Measurements from ENCODE around the gene CRYGS.
"Not testable (repeated sequence)": the region's sequence is repeated elsewhere in the genome, so short reads cannot be mapped to it uniquely, and the experiment has no call there.

The CRYGS gene

DNA sequence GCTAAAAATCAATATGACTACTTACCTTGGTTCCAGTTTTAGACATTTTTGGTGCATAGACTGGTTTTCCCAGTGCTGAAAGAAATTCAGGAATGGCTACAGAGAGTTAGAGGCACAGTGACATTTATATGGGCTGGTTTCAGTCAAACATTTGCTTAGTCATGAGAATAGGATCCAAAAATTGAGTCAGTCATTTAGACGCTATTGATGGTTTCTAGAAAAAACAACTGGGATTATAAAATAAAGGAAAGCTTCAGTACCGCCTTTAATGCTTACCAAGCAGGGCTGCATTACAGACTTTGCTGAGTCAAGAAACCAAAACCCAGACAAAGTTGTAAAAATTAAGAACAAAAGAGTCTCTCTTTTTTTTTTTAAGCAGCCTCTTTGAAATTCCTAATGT, at the start of gene CRYGS:
Gene CRYGS (minus strand): TSS at position 100 of the 400 bp plus-strand sequence. CDS start 54 bp downstream, at position 46.
- DNase-seq: no peak

- no peak for DNase-seq
These were observed 49.7 kb upstream of the CRYGS start for GRCh38 chr3:186593862-186594261.

DNA sequence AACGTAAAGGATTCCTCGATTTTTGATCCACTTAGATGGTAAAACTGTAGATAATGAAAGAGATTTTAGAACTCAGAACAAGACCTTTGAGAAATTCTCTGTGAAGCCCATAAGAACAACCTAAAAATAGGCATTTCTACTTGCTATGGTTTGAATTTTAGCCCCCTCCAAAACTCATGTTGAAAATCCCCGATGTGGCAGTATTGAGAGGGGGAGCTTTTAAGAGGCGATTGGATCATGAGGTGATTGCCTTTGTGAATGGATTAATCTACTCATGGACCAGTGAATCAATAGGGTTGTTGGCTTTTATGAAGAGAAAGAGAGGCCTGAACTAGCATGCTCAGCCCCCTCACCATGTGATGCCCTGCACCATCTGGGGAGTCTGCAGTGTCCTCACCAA, 48.5 kb upstream of the CRYGS start:
- no peak for DNase-seq

- peak in 1 of 56 donors; percentile 7 for DNase-seq
These were observed 46.6 kb upstream of the CRYGS start for GRCh38 chr3:186590580-186591295.

GRCh38 chr3:186589856-186590579, 45.8 kb upstream of the CRYGS start:
- DNase-seq: no peak

- DNase-seq: no peak
These were observed 44.9 kb upstream of the CRYGS start for GRCh38 chr3:186589121-186589520.

- no peak for DNase-seq
These were observed 44.5 kb upstream of the CRYGS start for GRCh38 chr3:186588632-186589031.

DNA sequence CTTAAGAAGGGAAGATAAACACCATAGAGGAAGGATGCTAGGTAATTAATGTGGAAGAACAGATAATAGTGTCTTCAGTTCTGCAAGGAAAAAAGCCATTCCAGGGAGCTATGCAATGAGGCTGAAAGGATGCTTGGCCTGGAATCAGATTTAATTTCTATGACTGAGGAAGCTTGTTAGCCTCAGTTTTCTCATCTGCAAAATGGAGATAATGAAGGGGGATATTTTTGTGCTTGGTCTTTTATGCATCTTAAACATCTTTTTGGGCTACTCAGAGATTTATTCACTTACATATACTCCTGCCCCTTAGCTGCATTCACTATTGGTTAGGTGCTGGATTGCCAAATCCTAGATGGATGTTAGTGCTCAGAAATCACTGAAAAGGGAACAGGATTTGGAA, 43.0 kb upstream of the CRYGS start:
- DNase-seq: no peak

DNA sequence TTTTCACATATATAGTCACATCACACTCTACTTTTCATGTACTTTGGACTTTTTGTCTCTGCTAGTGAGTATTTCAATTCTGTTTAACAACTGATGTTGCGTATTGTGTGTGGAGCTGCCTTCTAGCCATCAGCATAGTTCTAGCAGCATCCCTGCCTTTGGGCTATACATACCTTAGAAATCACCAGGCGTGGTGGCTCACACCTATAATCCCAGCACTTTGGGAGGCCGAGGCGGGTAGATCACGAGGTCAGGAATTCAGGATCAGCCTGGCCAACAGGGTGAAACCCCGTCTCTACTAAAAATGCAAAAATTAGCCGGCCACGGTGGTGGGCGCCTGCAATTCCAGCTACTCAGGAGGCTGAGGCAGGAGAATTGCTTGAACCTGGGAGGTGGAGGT, 42.1 kb upstream of the CRYGS start:
- DNase-seq: not testable (repeated sequence)

DNA sequence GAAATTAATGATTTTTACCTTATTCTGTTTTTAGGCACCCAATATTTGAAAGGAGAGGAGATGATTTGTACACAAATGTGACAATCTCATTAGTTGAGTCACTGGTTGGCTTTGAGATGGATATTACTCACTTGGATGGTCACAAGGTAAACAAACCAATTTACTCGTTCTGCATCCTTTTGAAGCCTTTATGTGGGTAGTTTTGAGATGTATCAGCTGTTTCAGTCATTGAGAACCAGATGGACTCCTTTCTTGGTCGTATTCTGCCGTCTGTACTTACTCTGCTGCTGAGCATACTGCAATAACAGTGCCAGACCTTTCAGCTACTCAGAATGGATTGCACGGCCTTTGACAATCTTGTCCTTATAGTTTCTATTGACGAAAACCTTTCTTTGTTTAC, 39.7 kb upstream of the CRYGS start:
- no peak for DNase-seq

DNA sequence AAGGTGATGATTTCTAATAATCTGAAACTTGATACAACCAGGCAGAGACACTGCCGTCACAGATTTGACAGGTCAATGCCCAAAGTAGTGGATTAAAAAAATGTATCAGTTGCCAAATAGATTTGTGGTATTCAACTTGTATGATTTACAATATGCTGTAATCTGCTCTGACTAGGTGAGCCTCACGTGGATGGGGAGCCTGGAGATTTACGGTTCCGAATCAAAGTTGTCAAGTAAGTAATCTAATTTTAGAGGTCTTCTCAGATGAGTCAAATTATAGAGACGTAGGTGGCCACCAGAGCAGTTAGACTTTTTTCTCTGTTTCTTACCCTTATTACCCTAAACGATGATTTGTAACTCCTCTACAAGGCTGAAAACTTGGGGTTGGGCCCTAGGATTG, 38.4 kb upstream of the CRYGS start:
- no peak for DNase-seq

- DNase-seq: no peak
These were observed 36.6 kb upstream of the CRYGS start for GRCh38 chr3:186580785-186581184.

DNA sequence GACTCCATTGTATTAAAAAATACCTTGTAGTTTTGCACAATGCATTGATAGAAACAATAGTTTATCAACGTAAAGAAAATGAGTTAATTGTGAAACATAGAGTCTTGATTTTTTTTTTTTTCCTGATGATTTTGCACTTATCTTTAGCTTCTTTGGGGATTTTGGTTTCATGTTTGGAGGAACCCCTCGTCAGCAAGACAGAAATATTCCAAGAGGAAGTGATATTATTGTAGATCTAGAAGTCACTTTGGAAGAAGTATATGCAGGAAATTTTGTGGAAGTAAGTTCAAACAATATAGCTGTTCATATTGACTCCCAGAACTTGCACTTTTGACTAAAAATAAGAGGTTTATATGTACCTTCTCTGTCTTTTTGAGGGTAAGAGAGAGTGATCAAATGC, 33.3 kb upstream of the CRYGS start:
- no peak for DNase-seq

- DNase-seq: no peak
These were observed 27.4 kb upstream of the CRYGS start for GRCh38 chr3:186571644-186572013.

DNA sequence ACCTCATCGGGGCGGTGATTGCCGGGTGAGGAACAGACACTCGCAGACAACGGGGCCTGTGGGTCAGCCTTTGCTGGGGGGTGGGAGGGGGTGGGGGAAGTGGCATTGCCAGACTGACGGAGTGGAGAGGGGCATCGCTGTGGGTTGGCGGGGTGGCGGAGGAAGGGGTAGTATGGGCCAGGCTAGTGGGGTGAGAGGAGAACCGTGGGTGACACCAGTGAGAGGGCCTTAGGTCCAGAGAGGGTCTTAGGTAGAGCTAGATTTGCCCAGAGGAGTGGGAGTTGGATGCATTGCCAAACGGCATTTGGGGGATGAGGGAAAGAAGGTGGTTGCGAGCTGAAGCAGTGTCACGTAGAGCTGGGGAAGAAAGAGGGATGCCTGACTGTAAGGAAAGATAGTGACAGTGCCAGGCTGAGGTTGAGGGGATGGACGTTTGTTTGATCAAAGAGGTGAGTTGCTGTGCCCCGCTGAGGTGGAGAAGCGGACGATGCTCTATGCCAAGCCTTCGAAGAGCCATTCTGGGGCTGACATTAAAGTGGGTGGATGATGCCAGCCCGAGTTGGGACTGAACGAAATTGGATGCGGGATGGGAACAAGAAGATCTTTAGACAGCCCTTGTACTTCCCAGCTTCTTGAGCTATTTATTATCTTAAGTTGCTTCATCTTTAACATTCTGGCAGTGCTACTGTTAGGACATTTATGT, 26.9 kb upstream of the CRYGS start:
- DNase-seq: peak in 1 of 56 donors; percentile 11

DNA sequence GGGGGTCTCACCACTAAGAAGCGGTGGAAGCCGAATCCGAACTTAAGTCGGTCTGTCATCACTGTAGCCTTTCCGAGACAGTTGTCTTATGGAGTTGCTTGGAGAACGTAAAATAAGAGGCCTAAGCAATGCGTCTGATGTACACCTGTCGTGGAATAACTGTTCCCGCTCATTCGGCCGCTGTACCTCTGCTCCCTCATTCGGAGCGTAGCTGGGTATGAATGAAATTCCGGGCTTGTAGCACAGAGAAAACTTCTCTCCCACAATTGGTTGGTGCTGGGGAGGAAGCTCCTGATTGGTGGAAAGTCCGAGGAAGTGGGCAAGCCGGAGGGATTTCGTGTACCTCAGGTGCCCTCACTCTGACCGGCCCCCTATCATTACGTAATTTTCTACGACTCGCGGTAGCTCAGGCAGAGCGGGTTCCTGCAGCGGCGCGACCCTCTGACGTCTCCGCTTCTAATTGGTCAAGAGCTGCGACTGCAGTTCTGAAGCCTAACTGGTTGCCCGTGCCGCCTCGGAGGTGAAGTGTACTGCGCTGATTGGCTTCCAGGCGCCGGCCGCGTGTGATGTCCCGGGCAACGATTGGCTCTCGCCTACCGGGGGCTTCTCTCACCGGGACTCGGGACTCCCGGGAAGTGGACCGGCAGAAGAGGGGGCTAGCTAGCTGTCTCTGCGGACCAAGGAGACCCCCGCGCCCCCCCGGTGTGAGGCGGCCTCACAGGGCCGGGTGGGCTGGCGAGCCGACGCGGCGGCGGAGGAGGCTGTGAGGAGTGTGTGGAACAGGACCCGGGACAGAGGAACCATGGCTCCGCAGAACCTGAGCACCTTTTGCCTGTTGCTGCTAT, 26.1 kb upstream of the CRYGS start, which contains the start of gene DNAJB11:
Gene DNAJB11 (plus strand): TSS at position 625 of the 845 bp plus-strand sequence. CDS start 178 bp downstream, at position 803.
- DNase-seq: peak; percentile 51 to 100 (median 99)

DNA sequence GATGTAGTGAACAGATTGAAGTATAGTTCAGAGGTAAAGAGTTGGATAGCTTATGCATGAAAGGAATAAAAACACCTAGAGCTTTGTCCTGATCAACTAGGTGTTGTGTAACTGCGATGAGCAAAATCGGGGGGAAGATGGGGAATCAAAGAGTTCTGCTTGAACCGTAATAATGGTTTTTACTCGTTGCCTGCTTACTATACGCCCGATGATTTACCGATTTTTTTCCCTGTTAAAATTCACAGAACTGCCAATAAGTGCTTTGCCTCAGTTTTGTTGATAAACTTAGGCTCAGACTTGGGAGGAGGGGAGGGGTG, 25.6 kb upstream of the CRYGS start:
- DNase-seq: no peak

- DNase-seq: not testable (repeated sequence)
These were observed 25.2 kb upstream of the CRYGS start for GRCh38 chr3:186569361-186569760.

DNA sequence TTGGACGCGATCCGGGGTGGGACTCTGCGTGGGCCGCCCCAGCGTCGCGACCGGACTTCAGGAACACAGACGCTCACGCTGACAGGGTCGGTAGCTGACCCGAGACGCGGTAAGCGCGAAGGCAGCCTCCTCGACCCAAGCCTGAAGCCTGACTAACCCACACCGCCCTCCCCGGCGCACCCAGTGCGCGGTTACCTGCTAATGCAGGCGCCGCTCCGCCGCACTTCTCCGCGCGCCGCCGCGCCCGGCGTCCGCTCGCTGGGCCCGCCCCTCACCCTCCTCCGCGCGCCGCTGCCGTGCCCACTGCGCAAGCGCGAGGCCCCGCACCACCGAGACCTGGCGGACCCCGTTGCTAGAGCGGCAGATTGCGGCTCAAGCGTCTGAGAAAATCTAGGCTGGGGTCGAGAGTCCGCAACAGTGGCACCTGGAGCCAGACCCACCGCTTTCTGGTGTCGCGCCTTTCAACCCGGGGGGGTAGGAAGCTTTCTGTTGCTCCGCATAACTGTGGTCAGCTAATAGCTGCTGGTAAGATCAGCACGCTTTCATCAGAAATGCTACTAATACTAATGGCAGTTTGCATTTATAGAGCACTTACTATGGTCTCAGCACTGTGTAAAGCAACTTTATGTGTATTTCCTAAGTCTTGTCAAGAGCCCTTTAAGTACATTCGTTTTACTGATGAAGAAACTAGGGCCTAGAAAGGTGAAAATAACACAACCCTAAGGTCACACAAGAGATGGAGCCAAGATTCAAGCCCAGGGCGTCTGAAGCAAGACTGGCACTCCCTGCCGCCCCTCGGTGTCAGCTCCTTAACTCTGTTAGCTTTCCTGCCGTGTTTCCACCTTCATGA, 23.1 kb upstream of the CRYGS start, which contains the start of gene TBCCD1:
Gene TBCCD1 (minus strand): TSS at position 268 of the 850 bp plus-strand sequence. CDS start 3,010 bp downstream, outside the sequence.
- DNase-seq: peak; percentile 37 to 95 (median 84)

GRCh38 chr3:186566772-186567071, 22.5 kb upstream of the CRYGS start:
- DNase-seq: no peak

- no peak for DNase-seq
These were observed 20.4 kb upstream of the CRYGS start for GRCh38 chr3:186564586-186564985.
